RWPE2 (cell line): ENCODE results near the gene SNX15.

Source experiments
- ATAC-seq: fragments of 200-7000 bp; cut with Tn5 transposase; 3 replicates; pipeline ENCODE4 v1.9.1; 2021; ENCODE audit warnings: low read depth
- DNase-seq: peaks from one replicate; pipeline ENCODE4 v3.0.0-alpha.2; 2020; ENCODE audit warnings: low spot score
- H3K27ac ChIP-seq: fragments of 450-650 bp; 2 replicates; pipeline ENCODE4 v1.5.1; 2017; ENCODE audit warnings: mild to moderate bottlenecking; ENCODE audit not compliant: poor library complexity, severe bottlenecking
- H3K27me3 ChIP-seq: fragments of 250-450 bp; sonication (Bioruptor Pico); 2 replicates; pipeline ENCODE4 v1.5.1; 2021; ENCODE audit warnings: mild to moderate bottlenecking, moderate library complexity; ENCODE audit not compliant: insufficient read depth, poor library complexity, severe bottlenecking
- H3K36me3 ChIP-seq: fragments of 250-450 bp; sonication (Bioruptor Pico); 2 replicates; pipeline ENCODE4 v1.5.1; 2020; ENCODE audit warnings: low read depth, mild to moderate bottlenecking, moderate library complexity
- H3K4me1 ChIP-seq: fragments of 250-450 bp; sonication (Bioruptor Pico); 2 replicates; pipeline ENCODE4 v1.5.1; 2021; ENCODE audit warnings: mild to moderate bottlenecking, moderate library complexity; ENCODE audit not compliant: insufficient read depth, poor library complexity, severe bottlenecking
- H3K4me3 ChIP-seq: fragments of 250-450 bp; sonication (Bioruptor Pico); 2 replicates; pipeline ENCODE4 v1.5.1; 2021; ENCODE audit warnings: mild to moderate bottlenecking, moderate library complexity; ENCODE audit not compliant: severe bottlenecking
- H3K9me3 ChIP-seq: fragments of 250-450 bp; sonication (Bioruptor Pico); 2 replicates; pipeline ENCODE4 v1.5.1; 2021; ENCODE audit warnings: mild to moderate bottlenecking, moderate library complexity; ENCODE audit not compliant: severe bottlenecking
- CTCF ChIP-seq: fragments of 450-650 bp; IDR thresholded peaks from one replicate; pipeline ENCODE4 v1.5.1; 2017; ENCODE audit warnings: mild to moderate bottlenecking, moderate library complexity; ENCODE audit not compliant: poor library complexity, severe bottlenecking

Gene SNX15

GRCh38 chr11:65008873-65009272 is 18.4 kb upstream of the SNX15 start:
- ATAC-seq (no peak), DNase-seq (no peak)
- H3K36me3 ChIP-seq, result no peaks in the 10 kb centered on the region
- no peak for TF ChIP-seq CTCF
- no peaks in the 10 kb centered on the region for H3K9me3 ChIP-seq
- no peak overlapping the region for H3K4me3 ChIP-seq
- H3K27ac ChIP-seq, result peak overlapping the region; percentile 95
- H3K27me3 ChIP-seq, result no peaks in the 10 kb centered on the region
- H3K4me1 ChIP-seq, result peaks cover 16% of the 10 kb centered on the region

GRCh38 chr11:65013130-65013887 is 13.9 kb upstream of the SNX15 start:
- peaks cover 5% of the 10 kb centered on the region for H3K4me1 ChIP-seq
- no peak for TF ChIP-seq CTCF
- DNase-seq, result no peak
- no peaks in the 10 kb centered on the region for H3K9me3 ChIP-seq
- H3K27ac ChIP-seq, result peak overlapping the region; percentile 88
- H3K36me3 ChIP-seq, result peaks cover 8% of the 10 kb centered on the region
- ATAC-seq, result peak; percentile 78
- H3K4me3 ChIP-seq, result peak overlapping the region; percentile 80
- no peaks in the 10 kb centered on the region for H3K27me3 ChIP-seq

- DNase-seq (peak; percentile 92), ATAC-seq (peak; percentile 80)
- no peaks in the 10 kb centered on the region for H3K27me3 ChIP-seq
- peak within 1 kb of the TSS; percentile 88 for H3K27ac ChIP-seq
- no peaks in the 10 kb centered on the region for H3K9me3 ChIP-seq
- H3K36me3 ChIP-seq, result peaks cover 8% of the 10 kb centered on the region
- TF ChIP-seq CTCF, result peak; percentile 95
- peaks cover 5% of the 10 kb centered on the region for H3K4me1 ChIP-seq
- peak within 1 kb of the TSS; percentile 80 for H3K4me3 ChIP-seq
These were observed 13.1 kb upstream of the SNX15 start, which contains the start of gene ARL2 for GRCh38 chr11:65013888-65014725. ARL2 (plus strand) TSS chr11:65014160; CDS start chr11:65014208, 48 bp downstream.

- H3K36me3 ChIP-seq, result peaks cover 8% of the 10 kb centered on the region
- H3K9me3 ChIP-seq, result no peaks in the 10 kb centered on the region
- ATAC-seq (peak; percentile 18), DNase-seq (no peak)
- peak overlapping the region; percentile 88 for H3K27ac ChIP-seq
- peak overlapping the region; percentile 80 for H3K4me3 ChIP-seq
- no peaks in the 10 kb centered on the region for H3K27me3 ChIP-seq
- TF ChIP-seq CTCF, result no peak
- H3K4me1 ChIP-seq, result peaks cover 5% of the 10 kb centered on the region
These were observed 12.5 kb upstream of the SNX15 start for GRCh38 chr11:65014726-65015227.
